SK-N-SH (cell line): Measurements from ENCODE around the gene CACNA1E. TPM values are rescaled to one million over a fixed set of nuclear protein-coding genes. Genes with fewer than 3 reads are reported as not detected.

Source experiments
- CTCF ChIA-PET: fragments of 300-600, 350-600 bp; formaldehyde crosslinking; extraction: SDS; loops from one replicate; lab custom pipeline; 2021; lab: Yijun Ruan, JAX
- POLR2A ChIA-PET: fragments of 350-600 bp; sonication (Branson Sonifier 250); formaldehyde crosslinking; extraction: SDS; loops from one replicate; lab custom pipeline; 2020; ENCODE audit warnings: antibody characterized with exemption, inconsistent platforms; lab: Yijun Ruan, JAX
- DNase-seq: peaks from one replicate; pipeline ENCODE4 v3.0.0; 2012
- H2AFZ ChIP-seq: fragments of 200-600 bp; sonication (generic); 2 replicates; pipeline ENCODE4 v1.8.1; 2016; ENCODE audit warnings: antibody characterized with exemption, mild to moderate bottlenecking, low read depth
- H3F3A ChIP-seq: fragments of 200-600 bp; sonication (generic); replicated peaks from 2 replicates; pipeline ENCODE3; 2016; ENCODE audit warnings: antibody characterized with exemption, mild to moderate bottlenecking; ENCODE audit not compliant: insufficient read depth
- H3K27ac ChIP-seq, 2 experiments: fragments of 200-500 bp in 1 of 2; fragments of 200-600 bp in 1 of 2; sonication (Bioruptor generic) in 1 of 2; sonication (generic), shearing (Covaris generic) in 1 of 2; 2 replicates each; pipeline versions ENCODE4 v1.5.1 to v1.6.1; 2014 to 2016; ENCODE audit warnings: low read depth in 2 of 2, inconsistent platforms in 1 of 2, low read length in 1 of 2, mild to moderate bottlenecking in 1 of 2, mixed read lengths in 1 of 2
- H3K27me3 ChIP-seq: fragments of 200-600 bp; sonication (generic), shearing (Covaris generic); 2 replicates; pipeline ENCODE4 v1.6.1; 2016; ENCODE audit warnings: mixed run types; ENCODE audit not compliant: insufficient read depth
- H3K36me3 ChIP-seq, 2 experiments: fragments of 200-500 bp in 1 of 2; fragments of 200-600 bp in 1 of 2; sonication (Bioruptor generic) in 1 of 2; sonication (generic) in 1 of 2; replicated peaks in 1 of 2; 2 replicates each; pipeline versions ENCODE3 to v1.5.1; 2014 to 2016; ENCODE audit warnings: low read length in 1 of 2, mild to moderate bottlenecking in 1 of 2; ENCODE audit not compliant: insufficient read depth in 2 of 2, control insufficient read depth in 1 of 2
- H3K4me1 ChIP-seq, 2 experiments: fragments of 200-500 bp in 1 of 2; fragments of 200-600 bp in 1 of 2; sonication (Bioruptor generic) in 1 of 2; sonication (generic), shearing (Covaris generic) in 1 of 2; 2 replicates each; pipeline versions ENCODE4 v1.5.1 to v1.6.1; 2014 to 2016; ENCODE audit warnings: low read depth in 1 of 2, low read length in 1 of 2, mixed run types in 1 of 2; ENCODE audit not compliant: insufficient read depth in 2 of 2, control insufficient read depth in 1 of 2
- H3K4me2 ChIP-seq: fragments of 200-600 bp; sonication (generic), shearing (Covaris generic); 2 replicates; pipeline ENCODE4 v1.6.1; 2017; ENCODE audit warnings: mixed run types
- H3K4me3 ChIP-seq, 2 experiments: fragments of 200-500 bp in 1 of 2; fragments of 200-600 bp in 1 of 2; sonication (Bioruptor generic) in 1 of 2; sonication (generic), shearing (Covaris generic) in 1 of 2; 2 replicates each; pipeline versions ENCODE4 v1.5.1 to v1.8.1; 2014 to 2016; ENCODE audit warnings: low read depth in 2 of 2, inconsistent platforms in 1 of 2, low read length in 1 of 2, mild to moderate bottlenecking in 1 of 2, mixed read lengths in 1 of 2, moderate library complexity in 1 of 2
- H3K79me2 ChIP-seq: fragments of 200-600 bp; sonication (generic); 2 replicates; pipeline ENCODE4 v1.8.1; 2017; ENCODE audit warnings: mild to moderate bottlenecking; ENCODE audit not compliant: insufficient read depth
- H3K9ac ChIP-seq: fragments of 200-600 bp; sonication (generic); 2 replicates; pipeline ENCODE4 v1.6.1; 2017; ENCODE audit warnings: mixed run types
- H3K9me2 ChIP-seq: fragments of 200-600 bp; sonication (generic); 2 replicates; pipeline ENCODE4 v1.6.1; 2017; ENCODE audit warnings: mixed run types
- H3K9me3 ChIP-seq: fragments of 200-600 bp; sonication (generic); 2 replicates; pipeline ENCODE4 v1.6.1; 2017; ENCODE audit warnings: mixed run types, mild to moderate bottlenecking, moderate library complexity
- H4K20me1 ChIP-seq: fragments of 200-600 bp; sonication (generic); 2 replicates; pipeline ENCODE4 v1.6.1; 2017; ENCODE audit warnings: mild to moderate bottlenecking, mixed run types; ENCODE audit not compliant: insufficient read depth
- EZH2phosphoT487 ChIP-seq: fragments of 200-600 bp; sonication (generic); IDR thresholded peaks from 2 replicates; pipeline ENCODE4 v1.6.1; 2017; ENCODE audit warnings: low read depth, mixed run types, mild to moderate bottlenecking, antibody characterized with exemption, moderate library complexity, borderline replicate concordance
- FOSL2 ChIP-seq: IDR thresholded peaks from 2 replicates; pipeline ENCODE4 v1.4.0; 2012; ENCODE audit warnings: low read depth, mild to moderate bottlenecking, moderate library complexity, borderline replicate concordance
- FOXJ3 ChIP-seq: sonication (generic); formaldehyde crosslinking; IDR thresholded peaks from 2 replicates; pipeline ENCODE4 v1.5.1; 2020; ENCODE audit warnings: mild to moderate bottlenecking, missing genetic modification reagents
- FOXM1 ChIP-seq: IDR thresholded peaks from 2 replicates; pipeline ENCODE4 v1.4.0; 2012; ENCODE audit warnings: low read depth, mild to moderate bottlenecking
- GABPA ChIP-seq: IDR thresholded peaks from 2 replicates; pipeline ENCODE4 v1.4.0; 2012; ENCODE audit warnings: low read depth, mild to moderate bottlenecking
- JUND ChIP-seq: IDR thresholded peaks from 2 replicates; pipeline ENCODE4 v1.4.0; 2012
- MAX ChIP-seq: IDR thresholded peaks from 2 replicates; pipeline ENCODE4 v1.4.0; 2012; ENCODE audit warnings: low read depth
- MEF2A ChIP-seq: IDR thresholded peaks from 2 replicates; pipeline ENCODE4 v1.4.0; 2012; ENCODE audit warnings: low read depth, borderline replicate concordance
- MXI1 ChIP-seq: IDR thresholded peaks from 2 replicates; pipeline ENCODE4 v1.6.1; 2012; ENCODE audit warnings: mild to moderate bottlenecking, low read depth, low read length, improper control_type of control experiment
- RFX5 ChIP-seq: IDR thresholded peaks from 2 replicates; pipeline ENCODE4 v1.6.1; 2012; ENCODE audit warnings: mild to moderate bottlenecking, improper control_type of control experiment, low read length
- RXRA ChIP-seq: IDR thresholded peaks from 2 replicates; pipeline ENCODE4 v1.4.0; 2012; ENCODE audit warnings: low read depth, mild to moderate bottlenecking, borderline replicate concordance
- SIN3A ChIP-seq: IDR thresholded peaks from 2 replicates; pipeline ENCODE4 v1.6.1; 2012; ENCODE audit warnings: low read depth, mild to moderate bottlenecking, low read length, moderate library complexity, borderline replicate concordance
- SMC3 ChIP-seq: IDR thresholded peaks from 2 replicates; pipeline ENCODE4 v1.6.1; 2012; ENCODE audit warnings: low read depth, low read length, improper control_type of control experiment
- TCF12 ChIP-seq: IDR thresholded peaks from 2 replicates; pipeline ENCODE4 v1.4.0; 2012
- USF2 ChIP-seq: fragments of 150-350 bp; IDR thresholded peaks from 2 replicates; pipeline ENCODE4 v1.6.1; 2017; ENCODE audit warnings: antibody characterized with exemption, low read length, low read depth, borderline replicate concordance
- WGBS: methylation state at CpG from one replicate; pipeline ENCODE4 v1.1.6; 2017; ENCODE audit warnings: low lambda C conversion rate; 5-methylcytosine and 5-hydroxymethylcytosine counted together
- polyA plus RNA-seq, 3 experiments: library from polyadenylated mRNA; depleted of rRNA; stranded (reverse); fragments of >200 nt; gene quantifications; 2 replicates each; pipeline ENCODE4 v1.2.3, GENCODE V29; 2012
- TF ChIP-seq, protein P1 (sequence below): IDR thresholded peaks from 2 replicates; pipeline ENCODE4 v1.4.0; 2012; ENCODE audit warnings: low read depth, borderline replicate concordance

CACNA1E gene
- polyA plus RNA-seq, 1 of the 3 experiments (the other 2 are of a cell fraction), result not detected

DNA sequence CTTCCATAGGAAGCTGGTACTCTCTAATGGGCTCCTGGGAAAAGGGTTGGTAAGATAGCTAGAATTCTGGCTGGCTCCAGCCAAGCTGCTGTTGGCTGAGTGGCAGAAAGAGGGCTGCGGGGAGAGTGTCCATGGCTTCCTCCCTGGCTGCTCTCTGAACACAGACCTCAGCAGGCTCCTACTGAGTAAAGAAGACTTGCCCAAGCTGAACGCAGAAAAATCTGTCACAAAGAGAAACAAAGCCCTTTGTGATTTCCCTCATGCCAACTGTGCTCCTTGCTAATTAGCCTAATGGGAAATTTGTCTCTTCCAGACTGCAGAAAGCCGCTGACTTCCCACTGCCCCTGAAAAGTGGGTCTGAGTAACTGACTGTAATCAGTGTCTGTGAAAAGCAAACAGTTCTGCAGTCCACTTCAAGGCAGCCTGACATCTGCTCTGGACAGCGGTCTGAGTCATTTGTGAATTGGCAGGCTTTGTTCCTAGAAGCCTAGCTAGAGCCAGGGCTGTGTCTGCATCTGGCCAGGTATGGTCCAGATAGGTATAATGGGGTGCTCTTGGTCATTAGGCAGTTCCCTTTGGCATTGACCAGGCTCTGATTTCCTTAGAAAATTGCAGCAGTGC is 295.4 kb downstream of the CACNA1E start:
- Histone ChIP-seq H3K79me2 (no peaks in the 10 kb centered on the region), H3K4me3 (no peak overlapping the region), H3K9me3 (no peaks in the 10 kb centered on the region), H3K27me3 (no peaks in the 10 kb centered on the region), H3K9me2 (no peaks in the 10 kb centered on the region), H4K20me1 (no peaks in the 10 kb centered on the region), H3F3A (no peaks in the 10 kb centered on the region), H3K9ac (no peak overlapping the region), H3K4me1 (no peaks in the 10 kb centered on the region), H3K36me3 (no peaks in the 10 kb centered on the region), H3K4me2 (no peak overlapping the region), H3K27ac (no peak overlapping the region), H2AFZ (no peak overlapping the region)
- no peak for DNase-seq
- ChIA-PET CTCF (no interaction called here), POLR2A (no interaction called here)
- TF ChIP-seq MAX, result no peak
- TF ChIP-seq FOXM1, result no peak
- TF ChIP-seq RFX5, result no peak
- no peak for TF ChIP-seq MXI1
- TF ChIP-seq USF2, result no peak
- no peak for TF ChIP-seq SMC3
- TF ChIP-seq FOXJ3 (CRISPR knock-in tag), result no peak
- no peak for TF ChIP-seq FOSL2
- TF ChIP-seq RXRA, result no peak
- no peak for TF ChIP-seq SIN3A
- no peak for TF ChIP-seq MEF2A
- no peak for TF ChIP-seq TCF12
- no peak for TF ChIP-seq JUND
- 30% methylated on average over 4 of the region's 4 CpGs for WGBS

GRCh38 chr1:181779343-181779742 is 296.0 kb downstream of the CACNA1E start:
- no peak for DNase-seq
- Histone ChIP-seq H3K79me2 (no peaks in the 10 kb centered on the region), H4K20me1 (no peaks in the 10 kb centered on the region), H2AFZ (no peak overlapping the region), H3K9me2 (no peaks in the 10 kb centered on the region), H3K9me3 (no peaks in the 10 kb centered on the region), H3K4me1 (no peaks in the 10 kb centered on the region), H3F3A (no peaks in the 10 kb centered on the region), H3K4me3 (no peak overlapping the region), H3K9ac (no peak overlapping the region), H3K4me2 (no peak overlapping the region), H3K36me3 (no peaks in the 10 kb centered on the region), H3K27ac (no peak overlapping the region), H3K27me3 (no peaks in the 10 kb centered on the region)
- POLR2A ChIA-PET, result no interaction called here
- CTCF ChIA-PET, result no interaction called here
- WGBS, result 37% methylated on average over 6 of the region's 6 CpGs
- TF ChIP-seq, protein P1, sequence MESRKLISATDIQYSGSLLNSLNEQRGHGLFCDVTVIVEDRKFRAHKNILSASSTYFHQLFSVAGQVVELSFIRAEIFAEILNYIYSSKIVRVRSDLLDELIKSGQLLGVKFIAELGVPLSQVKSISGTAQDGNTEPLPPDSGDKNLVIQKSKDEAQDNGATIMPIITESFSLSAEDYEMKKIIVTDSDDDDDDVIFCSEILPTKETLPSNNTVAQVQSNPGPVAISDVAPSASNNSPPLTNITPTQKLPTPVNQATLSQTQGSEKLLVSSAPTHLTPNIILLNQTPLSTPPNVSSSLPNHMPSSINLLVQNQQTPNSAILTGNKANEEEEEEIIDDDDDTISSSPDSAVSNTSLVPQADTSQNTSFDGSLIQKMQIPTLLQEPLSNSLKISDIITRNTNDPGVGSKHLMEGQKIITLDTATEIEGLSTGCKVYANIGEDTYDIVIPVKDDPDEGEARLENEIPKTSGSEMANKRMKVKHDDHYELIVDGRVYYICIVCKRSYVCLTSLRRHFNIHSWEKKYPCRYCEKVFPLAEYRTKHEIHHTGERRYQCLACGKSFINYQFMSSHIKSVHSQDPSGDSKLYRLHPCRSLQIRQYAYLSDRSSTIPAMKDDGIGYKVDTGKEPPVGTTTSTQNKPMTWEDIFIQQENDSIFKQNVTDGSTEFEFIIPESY, result no peak
- TF ChIP-seq EZH2phosphoT487, result no peak
- TF ChIP-seq USF2, result no peak
- TF ChIP-seq FOXM1, result no peak
- no peak for TF ChIP-seq JUND
- TF ChIP-seq RFX5, result no peak
- no peak for TF ChIP-seq GABPA
